CD14-positive monocyte (primary cell): ENCODE measurements around the gene LRP1B. TPM values are rescaled to one million over a fixed set of nuclear protein-coding genes. Genes with fewer than 3 reads are reported as not detected.

ENCODE experiments used
- DNase-seq, 3 donors: peaks; one replicate each; pipeline ENCODE4 v3.0.0-alpha.2; 2011 to 2022
- H2AFZ ChIP-seq: 2 replicates; pipeline ENCODE4 v1.6.0; 2012; ENCODE audit warnings: mild to moderate bottlenecking, low read depth, low read length, inconsistent platforms; ENCODE audit not compliant: insufficient read depth, poor library complexity, severe bottlenecking
- H3K27ac ChIP-seq, 2 donors: 1 replicate in 1 of 2; 2 replicates in 1 of 2; pipeline ENCODE4 v1.5.1; 2012 to 2013; ENCODE audit warnings: low read length in 2 of 2, control low read depth in 1 of 2, inconsistent platforms in 1 of 2, low read depth in 1 of 2, mild to moderate bottlenecking in 1 of 2
- H3K27me3 ChIP-seq, 2 donors: one replicate each; pipeline versions ENCODE4 v1.6.0 to v1.6.1; 2011 to 2013; ENCODE audit warnings: low read length in 2 of 2; ENCODE audit not compliant: control insufficient read depth in 2 of 2, insufficient read depth in 2 of 2
- H3K36me3 ChIP-seq, 2 donors: replicated peaks in 1 of 2; 1 replicate in 1 of 2; 2 replicates in 1 of 2; pipeline versions ENCODE4 v1.5.1 to v1.6.1; 2012 to 2013; ENCODE audit warnings: low read length in 2 of 2, control low read depth in 1 of 2, inconsistent platforms in 1 of 2, mild to moderate bottlenecking in 1 of 2; ENCODE audit not compliant: insufficient read depth in 2 of 2, control insufficient read depth in 1 of 2
- H3K4me1 ChIP-seq, 2 donors: 1 replicate in 1 of 2; 2 replicates in 1 of 2; pipeline versions ENCODE4 v1.5.1 to v1.6.1; 2012 to 2013; ENCODE audit warnings: low read length in 2 of 2, control low read depth in 1 of 2, inconsistent platforms in 1 of 2, mild to moderate bottlenecking in 1 of 2, moderate library complexity in 1 of 2; ENCODE audit not compliant: insufficient read depth in 2 of 2, control insufficient read depth in 1 of 2
- H3K4me2 ChIP-seq: replicated peaks from 2 replicates; pipeline ENCODE3; 2012; ENCODE audit warnings: low read length, moderate library complexity, mild to moderate bottlenecking; ENCODE audit not compliant: poor library complexity, severe bottlenecking; ENCODE audit errors: extremely low read depth
- H3K4me3 ChIP-seq, 3 experiments: fragments of 200-600 bp in 1 of 3; sonication (generic) in 1 of 3; replicated peaks in 1 of 3; 1 replicate in 2 of 3; 2 replicates in 1 of 3; pipeline ENCODE4 v1.5.1; 2011 to 2013; ENCODE audit warnings: low read length in 3 of 3, mild to moderate bottlenecking in 3 of 3, control low read depth in 2 of 3, low read depth in 2 of 3, inconsistent platforms in 1 of 3, moderate library complexity in 1 of 3
- H3K79me2 ChIP-seq: 2 replicates; pipeline ENCODE4 v1.6.0; 2012; ENCODE audit warnings: mild to moderate bottlenecking, control low read depth, inconsistent platforms, low read length, moderate library complexity; ENCODE audit not compliant: insufficient read depth
- H3K9ac ChIP-seq: 2 replicates; pipeline ENCODE4 v1.6.0; 2017; ENCODE audit warnings: low read length, mild to moderate bottlenecking; ENCODE audit not compliant: insufficient read depth, poor library complexity, severe bottlenecking
- H3K9me3 ChIP-seq, 2 donors: replicated peaks in 1 of 2; 1 replicate in 1 of 2; 2 replicates in 1 of 2; pipeline versions ENCODE4 v1.5.1 to v1.6.1; 2012 to 2013; ENCODE audit warnings: low read length in 2 of 2, control low read depth in 1 of 2; ENCODE audit not compliant: control insufficient read depth in 1 of 2, insufficient read depth in 1 of 2
- H4K20me1 ChIP-seq: 2 replicates; pipeline ENCODE4 v1.6.0; 2012; ENCODE audit warnings: mild to moderate bottlenecking, low read length, control low read depth, moderate library complexity; ENCODE audit not compliant: insufficient read depth
- H3K27ac Mint-ChIP-seq, 7 donors: one replicate each; pipeline ENCODE4 v1.8.0; 2020; ENCODE audit warnings: mild to moderate bottlenecking in 7 of 7, mixed read lengths in 7 of 7, moderate library complexity in 6 of 7, inconsistent platforms in 2 of 7
- H3K27me3 Mint-ChIP-seq, 3 donors: one replicate each; pipeline ENCODE4 v1.8.0; 2021 to 2022; ENCODE audit warnings: low read depth in 3 of 3, mild to moderate bottlenecking in 3 of 3, mixed read lengths in 3 of 3, moderate library complexity in 3 of 3, inconsistent platforms in 1 of 3
- H3K36me3 Mint-ChIP-seq, 2 donors: one replicate each; pipeline ENCODE4 v1.8.0; 2020; ENCODE audit warnings: mixed read lengths in 2 of 2, inconsistent platforms in 1 of 2, mild to moderate bottlenecking in 1 of 2
- H3K4me1 Mint-ChIP-seq: one replicate; pipeline ENCODE4 v1.8.0; 2020; ENCODE audit warnings: mild to moderate bottlenecking, mixed read lengths
- H3K4me3 Mint-ChIP-seq, 2 donors: one replicate each; pipeline ENCODE4 v1.8.0; 2020; ENCODE audit warnings: mild to moderate bottlenecking in 2 of 2, mixed read lengths in 2 of 2, moderate library complexity in 1 of 2
- H3K9me3 Mint-ChIP-seq, 7 donors: one replicate each; pipeline ENCODE4 v1.8.0; 2020 to 2022; ENCODE audit warnings: mixed read lengths in 7 of 7, mild to moderate bottlenecking in 6 of 7, moderate library complexity in 6 of 7, inconsistent platforms in 2 of 7
- CTCF ChIP-seq: fragments of 200-600 bp; IDR thresholded peaks from one replicate; pipeline ENCODE4 v1.8.0; 2022; ENCODE audit warnings: antibody characterized with exemption, mild to moderate bottlenecking
- WGBS: methylation state at CpG from one replicate; pipeline ENCODE4 v1.1.5; 2013; ENCODE audit warnings: missing lambda C conversion rate; ENCODE audit not compliant: insufficient coverage; 5-methylcytosine and 5-hydroxymethylcytosine counted together
- intact Hi-C, 2 donors: fragments of 100-400 bp; cut with micrococcal nuclease; formaldehyde crosslinking; loops; one replicate each; pipeline versions ENCODE4 v1.15.0 to v1.15.1; 2023
- polyA plus RNA-seq, 3 donors: library from polyadenylated mRNA; depleted of rRNA in 1 of 3; unstranded in 2 of 3; stranded (reverse) in 1 of 3; fragments of 300-500 nt in 2 of 3; fragments of >200 nt in 1 of 3; fragmentation: Illumina TruSeq in 2 of 3; gene quantifications; 1 replicate in 2 of 3; 2 replicates in 1 of 3; pipeline ENCODE4 v1.2.3, GENCODE V29; 2012 to 2021

The LRP1B gene
- polyA plus RNA-seq, 3 donors, result not detected

- Mint-ChIP-seq H3K36me3 (no peaks in the 10 kb centered on the region), H3K27me3 (peaks cover 0 to 1% (median 0%) of the 10 kb centered on the region in 3 donors), H3K4me1 (no peaks in the 10 kb centered on the region), H3K4me3 (no peak overlapping the region), H3K9me3 (peaks cover 0 to 3% (median 0%) of the 10 kb centered on the region in 7 donors), H3K27ac (no peak overlapping the region)
- no peaks in the 10 kb centered on the region for H3K36me3 ChIP-seq
- no peaks in the 10 kb centered on the region for H3K79me2 ChIP-seq
- no peak overlapping the region for H3K4me2 ChIP-seq
- no peak overlapping the region for H3K27ac ChIP-seq
- no peaks in the 10 kb centered on the region for H3K27me3 ChIP-seq
- H3K9ac ChIP-seq, result no peak overlapping the region
- no peaks in the 10 kb centered on the region for H3K9me3 ChIP-seq
- no peaks in the 10 kb centered on the region for H3K4me1 ChIP-seq
- H2AFZ ChIP-seq, result no peak overlapping the region
- intact Hi-C loops, result no loop called here
- H4K20me1 ChIP-seq, result no peaks in the 10 kb centered on the region
- no CpG with 5 or more reads among the region's 1 CpG for WGBS
- H3K4me3 ChIP-seq, result no peak overlapping the region
- TF ChIP-seq CTCF, result no peak
- DNase-seq, result no peak
Observed at GRCh38 chr2:140718999-140719398, 1411.8 kb downstream of the LRP1B start.

- no peak for DNase-seq
- H3K36me3 ChIP-seq, result no peaks in the 10 kb centered on the region
- H3K9me3 ChIP-seq, result no peaks in the 10 kb centered on the region
- intact Hi-C loops, result no loop called here
- Mint-ChIP-seq H3K4me3 (no peak overlapping the region), H3K36me3 (no peaks in the 10 kb centered on the region), H3K27me3 (peaks cover 0 to 1% (median 0%) of the 10 kb centered on the region in 3 donors), H3K4me1 (no peaks in the 10 kb centered on the region), H3K27ac (no peak overlapping the region), H3K9me3 (peaks cover 0 to 2% (median 0%) of the 10 kb centered on the region in 7 donors)
- no peaks in the 10 kb centered on the region for H3K4me1 ChIP-seq
- H3K4me3 ChIP-seq, result no peak overlapping the region
- no peak overlapping the region for H3K27ac ChIP-seq
- no peaks in the 10 kb centered on the region for H4K20me1 ChIP-seq
- no peaks in the 10 kb centered on the region for H3K27me3 ChIP-seq
- WGBS, result no CpG with 5 or more reads among the region's 2 CpGs
- no peaks in the 10 kb centered on the region for H3K79me2 ChIP-seq
- TF ChIP-seq CTCF, result no peak
- H3K9ac ChIP-seq, result no peak overlapping the region
- H3K4me2 ChIP-seq, result no peak overlapping the region
- H2AFZ ChIP-seq, result no peak overlapping the region
Observed at GRCh38 chr2:140717481-140717880, 1413.3 kb downstream of the LRP1B start.
